NCI-H345 treated with DMSO at 0.1 percent for 48 hours (cell line): ENCODE results near the gene HNRNPUL2.

Experiments used
- DNase-seq: peaks from one replicate; lab custom pipeline; 2025; ENCODE audit not compliant: unreplicated experiment; lab: John Stamatoyannopoulos, UW

Gene HNRNPUL2

DNA sequence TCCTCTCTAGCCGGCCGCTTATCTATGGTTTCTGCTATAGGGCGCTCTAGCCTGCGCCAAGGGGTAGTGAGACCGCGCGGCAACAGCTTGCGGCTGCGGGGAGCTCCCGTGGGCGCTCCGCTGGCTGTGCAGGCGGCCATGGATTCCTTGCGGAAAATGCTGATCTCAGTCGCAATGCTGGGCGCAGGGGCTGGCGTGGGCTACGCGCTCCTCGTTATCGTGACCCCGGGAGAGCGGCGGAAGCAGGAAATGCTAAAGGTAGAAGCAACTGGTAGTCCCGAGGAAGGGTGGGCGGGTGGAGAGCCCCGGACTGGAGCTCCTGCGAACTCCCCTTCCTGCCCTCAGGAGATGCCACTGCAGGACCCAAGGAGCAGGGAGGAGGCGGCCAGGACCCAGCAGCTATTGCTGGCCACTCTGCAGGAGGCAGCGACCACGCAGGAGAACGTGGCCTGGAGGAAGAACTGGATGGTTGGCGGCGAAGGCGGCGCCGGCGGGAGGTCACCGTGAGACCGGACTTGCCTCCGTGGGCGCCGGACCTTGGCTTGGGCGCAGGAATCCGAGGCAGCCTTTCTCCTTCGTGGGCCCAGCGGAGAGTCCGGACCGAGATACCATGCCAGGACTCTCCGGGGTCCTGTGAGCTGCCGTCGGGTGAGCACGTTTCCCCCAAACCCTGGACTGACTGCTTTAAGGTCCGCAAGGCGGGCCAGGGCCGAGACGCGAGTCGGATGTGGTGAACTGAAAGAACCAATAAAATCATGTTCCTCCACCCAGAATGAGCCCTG, 55.5 kb downstream of the HNRNPUL2 start, which contains the start of the genes LBHD1 and UQCC3:
LBHD1 (minus strand) TSS at position 660 of the 782 bp plus-strand sequence. CDS start 2,236 bp downstream, outside the sequence.
UQCC3 (plus strand) TSS at position 66 of the 782 bp plus-strand sequence; CDS start at position 139, 73 bp downstream.
- DNase-seq = peak; percentile 69

- DNase-seq = no peak
Observed at GRCh38 chr11:62671236-62671607, 56.0 kb downstream of the HNRNPUL2 start.

- no peak for DNase-seq
Observed at GRCh38 chr11:62669420-62670161, 57.7 kb downstream of the HNRNPUL2 start.

GRCh38 chr11:62667460-62667859, 59.8 kb downstream of the HNRNPUL2 start:
- no peak for DNase-seq

DNA sequence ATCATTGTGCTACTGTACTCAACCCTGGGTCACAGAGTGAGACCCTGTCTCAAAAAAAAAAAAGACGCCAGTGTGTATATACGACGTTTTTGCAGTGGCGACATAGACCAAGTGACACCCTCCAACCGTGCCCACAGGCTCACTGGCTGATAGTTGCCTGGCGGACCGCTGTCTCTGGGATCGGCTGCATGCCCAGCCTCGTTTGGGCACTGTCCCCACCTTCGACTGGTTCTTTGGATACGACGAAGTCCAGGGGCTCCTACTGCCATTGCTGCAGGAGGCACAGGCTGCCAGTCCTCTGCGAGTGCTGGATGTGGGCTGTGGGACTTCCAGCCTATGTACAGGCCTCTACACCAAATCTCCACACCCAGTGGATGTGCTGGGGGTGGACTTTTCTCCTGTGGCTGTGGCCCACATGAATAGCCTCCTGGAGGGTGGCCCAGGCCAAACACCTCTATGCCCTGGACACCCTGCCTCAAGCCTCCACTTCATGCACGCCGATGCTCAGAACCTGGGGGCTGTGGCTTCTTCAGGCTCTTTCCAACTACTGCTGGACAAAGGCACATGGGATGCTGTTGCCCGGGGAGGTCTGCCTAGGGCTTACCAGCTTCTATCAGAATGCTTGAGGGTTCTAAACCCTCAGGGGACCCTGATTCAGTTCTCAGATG, 60.9 kb downstream of the HNRNPUL2 start:
- no peak for DNase-seq

GRCh38 chr11:62665599-62666258, 61.5 kb downstream of the HNRNPUL2 start:
- DNase-seq = no peak

DNA sequence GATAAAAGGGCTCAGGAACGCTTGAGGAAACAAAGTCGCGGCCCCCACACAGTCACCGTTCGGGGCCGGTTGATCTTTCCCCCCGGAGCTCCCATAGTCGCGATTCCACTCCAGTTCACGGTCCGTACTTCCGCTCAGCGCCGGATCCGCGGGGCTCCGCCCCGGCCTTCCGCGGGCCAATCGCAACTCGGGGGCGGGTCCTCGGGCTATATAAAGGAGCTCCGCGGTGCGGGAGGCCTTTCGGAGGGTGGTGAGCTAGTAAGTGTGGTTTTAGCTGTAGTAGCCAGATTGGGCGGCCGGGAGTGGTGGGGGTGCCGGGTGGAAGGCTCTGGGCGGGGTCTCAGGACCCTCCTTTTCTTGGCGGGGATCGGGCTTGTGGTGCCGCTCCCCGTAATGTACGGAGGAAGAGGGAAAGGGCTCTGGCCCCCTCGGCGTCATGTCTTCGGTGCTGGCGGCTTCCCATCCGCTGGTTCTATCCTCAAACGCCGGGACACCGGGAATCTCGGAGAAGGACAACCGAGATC, 62.1 kb downstream of the HNRNPUL2 start, which contains the start of the genes C11orf98 and CSKMT:
C11orf98 (minus strand) TSS at position 136 of the 524 bp plus-strand sequence; CDS start at position 95, 41 bp downstream.
CSKMT (plus strand) TSS at position 238 of the 524 bp plus-strand sequence. CDS start 568 bp downstream, outside the sequence.
- peak; percentile 74 for DNase-seq

DNA sequence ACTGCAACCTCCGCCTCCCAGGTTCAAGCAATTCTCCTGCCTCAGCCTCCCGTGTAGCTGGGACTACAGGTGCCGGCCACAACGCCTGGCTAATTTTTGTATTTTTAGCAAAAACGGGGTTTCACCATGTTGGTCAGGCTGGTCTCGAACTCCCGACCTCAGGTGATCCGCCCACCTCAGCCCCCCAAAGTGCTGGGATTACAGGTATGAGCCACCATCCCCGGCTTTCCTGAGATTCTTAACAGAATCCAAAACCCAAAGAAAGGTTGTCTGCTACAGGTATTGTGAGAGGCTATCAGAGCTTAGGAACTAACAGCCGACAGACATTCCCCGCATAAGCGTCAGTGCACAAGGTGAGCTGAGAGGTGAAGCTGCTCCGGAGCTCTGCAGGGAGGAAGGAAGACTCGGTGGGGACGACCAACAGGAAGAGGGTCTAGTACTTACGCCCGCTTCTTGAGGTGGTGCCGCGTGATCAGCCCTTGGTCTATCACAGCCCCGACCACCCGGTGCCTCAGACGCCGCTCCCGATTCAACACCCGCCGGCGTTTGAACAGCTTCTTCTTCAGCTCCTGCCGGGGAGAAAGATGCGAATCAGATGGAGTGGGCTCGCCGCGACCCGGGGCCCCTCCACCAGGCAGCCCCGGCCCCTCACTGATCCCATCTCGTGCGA, 62.7 kb downstream of the HNRNPUL2 start:
- DNase-seq = peak; percentile 72
